ENCODE measurements around the gene CBFA2T2.
"Not testable (repeated sequence)": the region's sequence is repeated elsewhere in the genome, so short reads cannot be mapped to it uniquely, and the experiment has no call there.

Gene CBFA2T2

GRCh38 chr20:33490023-33490933 lies at the start of gene CBFA2T2:
TSS of gene CBFA2T2 (plus strand) at chr20:33490096. CDS start at chr20:33490268, 172 bp downstream.
- DNase-seq = no peak

- DNase-seq = not testable (repeated sequence)
Measured at GRCh38 chr20:33440562-33440961, 49.3 kb upstream of the CBFA2T2 start.

DNA sequence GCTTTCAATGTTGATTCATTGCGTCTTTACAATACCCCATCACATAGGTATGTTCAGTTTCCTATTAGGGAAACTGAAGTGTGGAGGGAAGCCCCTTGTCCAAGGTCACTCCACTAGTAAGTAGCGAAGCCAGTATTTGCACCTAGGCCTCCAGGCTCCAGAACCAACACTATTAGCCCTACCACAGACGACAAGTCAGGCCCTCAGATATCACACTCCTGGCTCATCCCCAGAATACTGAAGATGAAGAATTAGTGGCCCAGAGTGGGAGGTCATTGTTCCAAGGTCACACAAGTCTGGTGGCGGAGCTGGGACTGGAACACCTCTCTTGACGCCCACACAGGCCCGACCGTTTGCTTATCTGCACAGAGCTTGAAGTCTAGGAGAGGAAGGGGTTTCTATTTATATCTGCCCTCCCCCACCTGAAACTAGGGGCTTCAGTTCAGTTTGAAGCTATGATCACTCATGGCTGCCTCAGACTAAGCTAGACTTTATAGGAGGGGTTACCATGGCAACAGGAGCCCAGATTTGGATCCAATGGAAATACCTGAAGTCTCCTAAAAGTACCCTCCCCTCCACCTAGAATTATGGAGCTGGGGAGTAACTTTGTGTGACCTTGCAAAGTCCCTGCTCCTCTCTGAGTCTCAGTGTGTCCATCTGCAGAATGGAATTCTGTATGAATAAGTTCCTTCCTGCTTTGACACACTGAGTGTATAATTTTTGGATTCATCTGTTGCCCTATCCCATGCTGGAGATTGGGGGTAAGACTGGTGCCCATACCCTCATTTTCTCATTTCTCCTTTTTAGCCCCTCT lies 48.5 kb upstream of the CBFA2T2 start:
- no peak for DNase-seq

DNA sequence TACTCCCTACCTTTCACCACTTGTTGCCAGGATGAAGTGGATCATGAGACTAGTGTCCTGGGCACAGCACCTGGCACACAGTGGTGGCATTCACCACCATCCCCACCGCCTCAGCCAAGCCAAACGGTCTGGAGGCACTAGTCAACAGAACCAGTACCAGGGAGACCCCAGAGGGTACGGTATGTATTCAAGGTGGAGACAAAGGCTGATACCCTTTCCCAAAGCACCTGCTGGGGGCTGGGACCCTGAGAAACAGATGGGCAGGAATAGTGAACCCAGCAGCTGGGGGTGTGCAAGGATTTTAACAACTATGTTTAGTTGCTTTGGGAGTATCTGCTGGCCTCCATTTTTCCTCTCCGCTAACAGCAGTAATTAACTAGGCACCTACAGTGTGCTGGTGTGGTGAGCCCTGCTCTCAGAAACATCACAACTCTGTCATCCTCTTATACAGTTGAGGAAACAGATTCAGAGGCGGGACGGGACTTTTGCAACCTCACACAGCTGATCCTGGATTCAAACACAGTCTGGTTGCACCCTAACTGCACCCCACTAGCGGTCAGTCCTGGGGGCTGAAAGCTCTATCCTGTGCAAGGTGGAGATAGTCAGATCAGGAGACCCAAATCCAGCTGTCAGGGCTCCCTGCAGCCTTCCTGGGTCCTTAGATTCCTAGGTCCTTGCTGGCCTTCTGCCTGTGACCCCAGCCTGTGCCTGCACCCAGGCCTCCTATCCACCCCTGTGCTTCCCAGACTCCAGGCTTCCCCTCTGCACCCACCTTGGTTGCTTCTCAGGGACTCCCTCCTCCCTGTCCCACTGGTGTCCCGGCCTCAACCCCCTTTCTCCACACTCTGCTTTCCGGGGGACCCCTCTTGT lies 47.5 kb upstream of the CBFA2T2 start:
- DNase-seq = no peak

DNA sequence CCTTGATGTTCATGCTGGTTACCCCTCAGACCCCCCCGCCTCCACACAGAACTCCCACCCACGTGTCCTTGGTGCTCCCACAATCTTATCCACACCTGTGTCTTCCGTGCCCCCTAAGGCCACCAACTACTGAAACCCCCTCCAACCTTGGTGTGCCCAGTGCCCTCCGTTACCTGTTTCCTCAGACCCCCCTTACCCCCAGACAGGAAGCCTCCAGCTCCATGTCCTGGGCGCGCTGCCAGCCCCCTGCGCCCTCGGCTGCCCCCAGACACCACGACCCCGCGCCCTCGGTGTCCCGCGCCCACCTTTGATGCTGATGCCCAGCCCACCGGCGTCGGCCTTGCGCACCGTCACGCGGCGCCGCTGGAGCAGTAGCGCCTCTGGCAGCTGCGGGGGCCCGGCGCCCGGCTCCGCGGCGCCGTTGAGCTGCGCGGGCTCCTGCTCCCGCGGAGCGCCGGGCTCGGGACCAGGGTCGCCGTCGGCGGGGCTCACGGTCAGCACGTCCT lies 46.8 kb upstream of the CBFA2T2 start:
- no peak for DNase-seq

DNA sequence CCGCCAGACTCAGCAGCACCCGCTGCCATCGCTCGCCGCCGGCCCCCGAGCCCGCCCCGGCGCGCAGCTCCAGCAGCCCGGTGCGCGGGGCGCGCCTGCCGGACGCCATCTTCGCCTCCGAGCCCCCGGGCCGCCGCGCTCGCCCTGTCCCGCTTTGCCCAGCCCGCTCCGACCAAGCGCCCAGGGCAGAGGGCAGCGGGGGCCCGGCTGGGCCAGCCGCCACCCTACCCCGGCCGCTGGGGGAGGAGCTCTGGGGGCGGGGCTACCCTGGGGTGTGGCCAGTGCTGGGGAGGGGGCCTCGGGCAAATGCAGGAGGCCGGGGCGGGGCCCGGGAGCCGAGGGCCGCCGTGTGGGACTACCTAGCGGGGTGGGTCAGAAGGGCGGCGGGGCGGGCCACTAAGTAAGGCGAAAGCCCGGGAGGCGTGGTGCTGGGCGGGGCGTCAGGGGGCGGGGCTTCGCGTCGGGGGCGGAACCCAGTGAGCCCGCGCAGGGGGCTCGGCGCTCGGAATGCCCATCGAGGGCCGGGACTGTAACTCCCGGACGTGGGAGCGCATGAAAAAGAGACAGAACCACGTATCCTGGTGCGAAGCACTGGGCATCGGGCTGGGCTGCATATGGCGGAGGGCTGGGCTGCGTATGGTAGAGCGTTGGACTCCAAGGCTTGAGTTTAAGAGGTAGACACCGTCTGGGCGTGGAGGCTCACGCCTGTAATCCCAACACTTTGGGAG lies 46.2 kb upstream of the CBFA2T2 start, which contains the start of gene SNTA1:
SNTA1 (minus strand) TSS at position 252 of the 728 bp plus-strand sequence; CDS start at position 109, 143 bp downstream.
- peak; percentile 88 for DNase-seq

- no peak for DNase-seq
Measured at GRCh38 chr20:33444797-33445560, 44.9 kb upstream of the CBFA2T2 start.

DNA sequence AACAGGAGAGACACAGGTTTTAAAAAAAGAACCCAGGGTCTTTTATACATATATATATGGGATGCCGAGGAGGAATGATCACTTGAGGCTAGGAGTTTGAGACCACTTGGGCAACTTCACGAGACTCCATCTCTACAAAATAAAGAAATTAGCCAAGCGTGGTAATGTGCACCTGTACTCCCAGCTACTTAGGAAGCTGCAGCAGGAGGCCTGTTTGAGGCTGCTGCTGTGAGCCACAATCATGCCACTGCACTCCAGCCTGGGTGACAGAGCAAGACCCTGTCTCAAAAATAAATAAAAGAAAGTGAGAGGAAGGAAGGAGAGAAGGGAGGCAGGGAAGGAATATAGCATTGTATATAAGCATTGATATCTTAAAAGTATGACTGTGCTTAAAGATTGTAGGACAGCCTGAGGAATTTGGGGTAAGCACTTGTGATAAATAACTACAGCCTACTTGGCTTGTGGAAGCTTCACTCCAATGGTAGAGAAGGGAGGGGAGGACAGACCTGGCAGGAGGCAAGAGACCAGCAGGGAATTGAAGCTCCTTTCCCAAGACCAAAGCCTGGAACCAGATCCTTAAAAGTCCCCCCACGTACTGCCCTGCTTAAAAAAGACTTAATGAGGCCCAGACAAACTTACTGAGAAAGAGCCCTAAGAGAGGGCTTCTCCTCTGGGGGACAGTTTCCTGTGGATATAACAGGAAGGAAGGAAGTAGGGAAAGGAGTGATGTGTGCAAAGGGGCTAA lies 43.8 kb upstream of the CBFA2T2 start:
- no peak for DNase-seq

GRCh38 chr20:33450867-33451266 lies 39.0 kb upstream of the CBFA2T2 start:
- no peak for DNase-seq

GRCh38 chr20:33456916-33457642 lies 32.8 kb upstream of the CBFA2T2 start:
- DNase-seq = peak; percentile 87

- DNase-seq = no peak
Measured at GRCh38 chr20:33459599-33459998, 30.3 kb upstream of the CBFA2T2 start.

- no peak for DNase-seq
Measured at GRCh38 chr20:33460711-33461110, 29.2 kb upstream of the CBFA2T2 start.

DNA sequence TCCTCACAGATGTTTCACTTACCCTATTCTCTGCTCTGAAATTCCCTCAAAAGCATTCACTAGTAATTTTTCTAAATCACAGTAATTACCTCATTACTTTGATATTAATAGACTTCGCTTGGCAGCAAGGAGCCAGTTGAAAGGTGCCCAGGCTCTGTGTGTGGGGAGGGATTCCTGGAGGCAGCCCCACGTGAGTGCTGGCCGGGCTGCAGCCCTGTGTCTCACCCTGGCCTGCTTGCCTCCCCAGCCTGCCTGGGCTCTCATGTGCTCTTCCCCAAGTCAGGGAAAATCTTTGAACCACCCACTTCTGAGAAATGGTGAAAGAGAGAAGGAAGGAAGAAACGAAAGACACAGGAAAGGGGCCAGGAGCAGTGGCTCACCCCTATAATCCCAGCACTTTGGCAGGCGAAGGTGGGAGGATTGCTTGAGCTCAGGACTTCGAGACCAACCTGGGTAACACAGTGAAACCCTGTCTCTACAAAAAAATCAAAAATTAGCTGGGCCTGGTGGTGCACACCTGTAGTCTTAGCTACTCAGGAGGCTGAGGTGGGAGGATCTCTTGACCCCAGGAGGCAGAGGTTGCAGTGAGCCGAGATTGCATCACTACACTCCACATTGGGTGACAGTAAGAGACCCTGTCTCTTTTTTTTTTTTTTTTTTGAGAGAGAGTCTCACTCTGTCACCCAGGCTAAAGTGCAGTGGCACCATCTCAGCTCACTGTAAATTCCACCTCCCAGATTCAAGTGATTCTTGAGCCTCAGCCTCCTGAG lies 26.4 kb upstream of the CBFA2T2 start:
- DNase-seq = no peak

DNA sequence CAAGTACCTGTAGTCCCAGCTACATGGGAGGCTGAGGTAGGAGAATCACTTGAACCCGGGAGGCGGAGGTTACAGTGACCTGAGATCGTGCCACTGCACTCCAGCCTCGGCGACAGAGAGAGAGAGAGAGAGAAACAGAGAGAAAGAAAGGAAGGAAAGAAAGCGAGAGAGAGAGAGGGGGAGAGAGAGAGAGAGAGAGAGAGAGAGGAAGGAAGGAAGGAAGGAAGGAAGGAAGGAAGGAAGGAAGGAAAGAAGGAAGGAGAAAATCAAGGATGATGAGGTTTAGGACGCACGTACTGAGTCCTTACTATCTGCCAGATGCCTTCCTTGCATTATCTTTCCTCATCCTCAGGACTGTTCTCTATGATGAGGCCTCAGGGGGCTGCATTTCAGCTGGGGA lies 25.1 kb upstream of the CBFA2T2 start:
- not testable (repeated sequence) for DNase-seq

- DNase-seq = no peak
Measured at GRCh38 chr20:33465481-33466302, 24.2 kb upstream of the CBFA2T2 start.

GRCh38 chr20:33466303-33466646 lies 23.6 kb upstream of the CBFA2T2 start:
- DNase-seq = no peak

- no peak for DNase-seq
Measured at GRCh38 chr20:33470457-33470856, 19.4 kb upstream of the CBFA2T2 start.

DNA sequence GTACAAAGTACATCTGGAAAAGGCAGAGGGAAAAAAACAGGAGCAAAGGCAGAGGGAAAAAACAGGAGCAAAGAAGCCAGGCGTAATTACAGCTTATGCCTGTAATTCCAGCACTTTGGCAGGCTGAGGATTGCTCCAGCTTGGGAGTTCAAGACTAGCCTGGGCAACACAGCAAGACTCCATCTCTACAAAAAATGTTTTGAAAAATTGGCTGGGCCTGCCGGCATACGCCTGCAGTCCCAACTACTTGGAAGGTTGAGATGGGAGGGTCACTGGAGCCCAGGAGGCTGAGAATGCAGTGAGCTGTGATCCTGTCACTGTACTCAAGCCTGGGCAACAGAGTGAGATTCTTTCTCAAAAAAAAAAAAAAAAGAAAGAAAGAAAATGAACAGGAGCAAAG lies 19.0 kb upstream of the CBFA2T2 start:
- DNase-seq = no peak
